K562 (cell line): ENCODE measurements around the gene WDR18. TPM values are rescaled to one million over a fixed set of nuclear protein-coding genes. Genes with fewer than 3 reads are reported as not detected.

ENCODE experiments used
- DLX4 ChIP-seq: fragments of 250-450 bp; sonication (Bioruptor Pico); IDR thresholded peaks from 2 replicates; pipeline ENCODE4 v1.6.1; 2021; ENCODE audit warnings: mild to moderate bottlenecking
- HOXB6 ChIP-seq: fragments of 250-450 bp; sonication (Bioruptor Pico); IDR thresholded peaks from 2 replicates; pipeline ENCODE4 v1.5.1; 2022; ENCODE audit warnings: mild to moderate bottlenecking, borderline replicate concordance
- MYBL2 ChIP-seq, 2 experiments: fragments of 450-650 bp in 1 of 2; sonication (generic) in 1 of 2; formaldehyde crosslinking in 1 of 2; IDR thresholded peaks; 2 replicates each; pipeline versions ENCODE4 v1.6.1 to v1.8.1; 2017 to 2022; ENCODE audit warnings: borderline replicate concordance in 1 of 2, inconsistent platforms in 1 of 2, low read depth in 1 of 2, mild to moderate bottlenecking in 1 of 2, missing genetic modification reagents in 1 of 2, moderate library complexity in 1 of 2
- THAP12 ChIP-seq: fragments of 250-450 bp; sonication (Bioruptor Pico); IDR thresholded peaks from 2 replicates; pipeline ENCODE4 v1.9.0; 2021; ENCODE audit warnings: mild to moderate bottlenecking, inconsistent platforms
- U2AF1 ChIP-seq: fragments of 200-400 bp; formaldehyde crosslinking; optimal IDR thresholded peaks from 2 replicates; pipeline ENCODE3; 2017; ENCODE audit warnings: mild to moderate bottlenecking, low read depth, low read length, moderate library complexity
- YY1 ChIP-seq, 3 experiments: IDR thresholded peaks; 2 replicates each; pipeline ENCODE4 v1.6.1; 2011; ENCODE audit warnings: low read length in 2 of 3, mild to moderate bottlenecking in 2 of 3, moderate library complexity in 2 of 3, borderline replicate concordance in 1 of 3, control low read depth in 1 of 3, low read depth in 1 of 3; ENCODE audit not compliant: insufficient read depth in 3 of 3, insufficient replicate concordance in 2 of 3, control insufficient read depth in 1 of 3, insufficient read length in 1 of 3; ENCODE audit errors: extremely low read depth in 1 of 3
- ZBTB40 ChIP-seq, 2 experiments: fragments of 450-650 bp in 1 of 2; sonication (generic) in 1 of 2; formaldehyde crosslinking in 1 of 2; IDR thresholded peaks; 2 replicates each; pipeline versions ENCODE4 v1.7.1 to v1.9.0; 2016 to 2022; ENCODE audit warnings: inconsistent platforms in 1 of 2, mild to moderate bottlenecking in 1 of 2, missing genetic modification reagents in 1 of 2
- ZC3H11A ChIP-seq: IDR thresholded peaks from 2 replicates; pipeline ENCODE4 v1.6.1; 2012; ENCODE audit warnings: low read depth, low read length, improper control_type of control experiment
- ZNF696 ChIP-seq: fragments of 250-450 bp; sonication (Bioruptor Pico); conservative IDR thresholded peaks from 2 replicates; pipeline ENCODE4 v1.4.0; 2020; ENCODE audit warnings: mild to moderate bottlenecking, moderate library complexity
- polyA plus RNA-seq, 8 experiments: library from polyadenylated mRNA; depleted of rRNA in 4 of 8; stranded (reverse) in 5 of 8; unstranded in 3 of 8; fragments of >200 nt; fragmentation: Nextera tagmentation in 2 of 8; fragmentation: Illumina TruSeq in 1 of 8; extraction: Ambion mirVana in 2 of 8; extraction: Trizol in 1 of 8; gene quantifications; 2 replicates each; pipeline versions ENCODE4 v1.2.1 to v1.2.3, GENCODE V29; 2011 to 2014; ENCODE audit warnings: inconsistent platforms in 1 of 8, missing spikeins in 1 of 8
- total RNA-seq, 7 experiments: library from RNA; depleted of rRNA in 6 of 7; stranded (reverse); fragments of >200 nt in 6 of 7; fragmentation: Illumina TruSeq in 2 of 7; extraction: Trizol in 2 of 7; gene quantifications; 2 replicates each; pipeline versions ENCODE4 v1.2.1 to v1.2.3, GENCODE V29; 2011 to 2021; ENCODE audit warnings: low replicate concordance in 1 of 7

Gene WDR18
- total and polyA plus RNA-seq, 9 of the 15 experiments (the other 6 are each of a cell fraction or from before 2014, with no cell fraction given): 0.65 to 181 (median 30.1) TPM

DNA sequence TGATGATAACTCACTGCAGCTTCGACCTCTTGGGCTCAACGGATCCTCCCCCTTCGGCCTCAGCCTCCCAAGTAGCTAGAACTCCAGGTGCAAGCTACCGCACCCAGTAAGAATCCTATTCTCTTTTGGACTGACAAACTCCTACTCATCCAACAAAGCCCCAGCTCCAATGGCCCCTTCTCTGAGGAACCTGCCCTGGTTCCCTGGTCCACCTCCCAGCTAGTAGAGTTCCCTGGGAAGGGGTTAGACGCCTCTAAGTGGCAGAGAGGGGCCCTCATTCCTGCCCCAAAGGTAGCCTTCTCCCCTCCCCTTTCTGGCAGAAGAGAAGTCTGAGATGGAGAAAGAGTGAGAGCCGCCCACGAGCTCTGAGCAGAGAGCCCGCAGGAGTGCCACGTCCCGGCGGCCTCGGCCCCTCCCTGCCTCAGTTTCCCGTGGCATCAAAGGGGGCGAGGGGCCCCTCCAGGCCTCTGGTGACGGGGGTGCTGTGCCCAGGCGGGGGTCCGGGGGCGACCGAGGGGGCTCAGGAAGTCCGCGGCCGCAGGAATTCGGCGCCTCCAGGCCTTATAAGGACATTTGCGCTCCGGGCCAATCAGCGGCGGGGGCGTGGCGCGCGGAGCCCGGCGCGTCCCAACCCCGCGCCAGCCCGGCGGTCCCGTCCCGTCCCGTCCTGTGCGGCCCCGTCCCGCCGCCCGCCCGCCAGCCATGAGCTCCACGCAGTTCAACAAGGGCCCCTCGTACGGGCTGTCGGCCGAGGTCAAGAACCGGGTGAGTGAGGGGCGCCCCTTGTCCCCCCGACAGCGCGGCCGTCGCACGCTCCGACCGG is 42.0 kb downstream of the WDR18 start, which contains the start of gene CNN2 (continued):
- TF ChIP-seq ZBTB40 (IDR thresholded peaks at IDR 0.05) (no peak), ZBTB40 (CRISPR knock-in tag; IDR thresholded peaks at IDR 0.05) (no peak), YY1 (IDR thresholded peaks at IDR 0.05; ENCODE audit: borderline replicate concordance in 1 of 3, control insufficient read depth in 1 of 3, extremely low read depth in 1 of 3, insufficient read depth in 3 of 3, insufficient read length in 1 of 3, insufficient replicate concordance in 2 of 3, low read depth in 1 of 3, low read length in 2 of 3) (peak in 2 of 3 experiments; percentile 5 to 33), ZNF696 (CRISPR knock-in tag) (no peak), DLX4 (CRISPR knock-in tag) (no peak), THAP12 (0 out of 2 replicates have a peak, but pooled peaks have one; percentile 34), U2AF1 (no peak), MYBL2 (IDR thresholded peaks at IDR 0.05; ENCODE audit: low read depth) (no peak), MYBL2 (CRISPR knock-in tag; IDR thresholded peaks at IDR 0.05; ENCODE audit: borderline replicate concordance) (no peak), HOXB6 (CRISPR knock-in tag) (no peak), ZC3H11A (no peak)
